Upper lobe of left lung (tissue), 4 donors: ENCODE measurements around the gene EDC4.

Experiments used
- CTCF ChIP-seq, 6 experiments: fragments of 450-650 bp in 4 of 6; fragments of 200-600 bp in 2 of 6; sonication (generic) in 2 of 6; IDR thresholded peaks; one replicate each; pipeline ENCODE4 v1.5.1; 2016 to 2019; ENCODE audit warnings: antibody characterized with exemption in 6 of 6
- EP300 ChIP-seq, 4 donors: sonication (generic); formaldehyde crosslinking; IDR thresholded peaks; one replicate each; pipeline ENCODE4 v1.5.1; 2017; ENCODE audit warnings: antibody characterized with exemption in 4 of 4, control low read depth in 2 of 4

GRCh38 chr16:67853670-67854069 is 19.2 kb upstream of the EDC4 start:
- TF ChIP-seq EP300 (IDR thresholded peaks at IDR 0.05) (no peak), CTCF (IDR thresholded peaks at IDR 0.05) (no peak)
